NCI-H345 treated with DMSO at 0.1 percent for 48 hours (cell line): ENCODE measurements around the gene GPR108.
"Not testable (repeated sequence)": the region's sequence is repeated elsewhere in the genome, so short reads cannot be mapped to it uniquely, and the experiment has no call there.

Source experiments
- DNase-seq: peaks from one replicate; lab custom pipeline; 2025; ENCODE audit not compliant: unreplicated experiment; lab: John Stamatoyannopoulos, UW

The GPR108 gene

DNA sequence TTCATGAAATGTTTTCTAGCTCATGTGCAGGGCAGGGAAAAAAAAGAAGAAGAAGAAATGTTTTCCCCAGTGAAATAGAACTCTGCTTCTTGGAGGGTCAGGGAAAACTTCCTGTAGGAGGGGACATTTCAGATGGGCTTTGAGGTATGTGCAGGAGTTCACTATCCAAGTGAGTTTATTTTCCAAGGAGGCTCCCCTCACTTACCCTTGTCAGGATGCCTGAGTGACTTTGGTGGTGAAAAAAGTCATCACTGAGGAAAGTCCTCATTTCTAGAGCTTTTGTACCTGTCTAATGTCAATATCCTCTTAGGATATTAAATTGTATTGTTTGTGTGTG is 16.3 kb downstream of the GPR108 start:
- DNase-seq, result no peak

DNA sequence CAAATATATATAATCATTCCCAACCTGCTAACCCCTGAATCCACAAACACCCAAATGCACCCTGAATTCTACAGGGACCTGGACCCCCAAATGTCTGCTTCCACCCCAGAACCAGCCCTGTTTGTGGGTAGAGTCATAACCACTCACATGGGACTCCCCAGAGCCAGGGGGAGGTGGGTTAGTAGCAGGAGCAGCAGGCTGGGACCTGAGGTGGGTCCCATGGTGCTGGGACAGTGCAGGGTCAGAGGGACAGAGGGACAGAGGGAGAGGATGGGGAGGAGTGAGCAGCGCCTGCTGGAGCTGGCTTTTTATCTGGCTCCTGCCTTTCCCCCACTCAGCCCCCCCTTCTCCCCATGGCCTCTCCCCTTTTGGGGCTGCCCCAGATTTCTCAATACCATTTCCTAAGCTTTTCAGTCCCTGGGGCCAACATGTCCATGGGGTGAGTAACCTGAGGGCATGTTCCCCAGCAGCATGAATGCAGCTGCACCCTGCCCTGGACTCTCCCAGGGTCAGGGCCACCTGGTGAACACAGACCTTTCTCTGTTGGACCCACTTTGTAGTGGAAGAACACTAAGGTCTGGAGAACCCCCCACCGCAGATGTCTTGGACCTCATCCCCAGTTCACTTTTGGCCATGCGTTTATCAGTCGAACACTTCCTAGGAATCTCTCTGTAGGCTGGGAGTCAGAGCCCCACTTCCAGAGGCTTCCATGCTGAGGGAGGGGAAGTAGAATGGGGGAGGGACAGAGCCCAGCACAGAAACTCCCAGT is 16.8 kb downstream of the GPR108 start, which contains the start of gene C3:
Gene C3, minus strand, starts transcription at position 282 of the 769 bp plus-strand sequence. Its CDS starts 61 bp downstream, at position 221.
- DNase-seq, result no peak

DNA sequence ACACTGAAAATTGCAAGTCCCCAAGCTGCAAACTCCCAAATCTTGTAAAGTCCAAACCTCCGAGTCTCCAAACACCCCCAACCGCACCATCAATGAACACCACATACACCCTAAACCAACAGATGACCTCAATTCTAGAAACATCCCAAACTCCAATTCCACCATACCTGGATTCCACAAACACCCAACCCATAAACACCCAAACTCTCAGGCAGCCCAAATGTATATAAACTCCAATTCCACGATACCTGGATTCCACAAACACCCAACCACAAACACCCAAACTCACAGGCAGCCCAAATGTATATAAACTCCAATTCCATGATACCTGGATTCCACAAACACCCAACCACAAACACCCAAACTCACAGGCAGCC is 17.4 kb downstream of the GPR108 start:
- no peak for DNase-seq

DNA sequence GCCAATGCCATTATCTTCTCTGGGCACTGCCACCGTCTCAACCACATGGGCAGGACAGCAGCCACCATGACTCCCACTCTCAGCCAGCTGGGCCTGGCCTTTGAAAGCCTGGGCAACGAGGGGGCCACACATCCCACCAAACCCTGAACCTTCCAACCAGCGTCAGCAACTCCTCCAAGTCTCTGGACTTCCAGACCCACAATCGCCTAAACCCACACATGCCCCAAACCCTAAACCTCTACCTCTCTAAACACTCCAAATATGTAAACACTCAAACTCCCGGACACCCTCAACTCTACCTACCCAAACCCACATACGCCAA is 17.9 kb downstream of the GPR108 start:
- DNase-seq, result no peak

DNA sequence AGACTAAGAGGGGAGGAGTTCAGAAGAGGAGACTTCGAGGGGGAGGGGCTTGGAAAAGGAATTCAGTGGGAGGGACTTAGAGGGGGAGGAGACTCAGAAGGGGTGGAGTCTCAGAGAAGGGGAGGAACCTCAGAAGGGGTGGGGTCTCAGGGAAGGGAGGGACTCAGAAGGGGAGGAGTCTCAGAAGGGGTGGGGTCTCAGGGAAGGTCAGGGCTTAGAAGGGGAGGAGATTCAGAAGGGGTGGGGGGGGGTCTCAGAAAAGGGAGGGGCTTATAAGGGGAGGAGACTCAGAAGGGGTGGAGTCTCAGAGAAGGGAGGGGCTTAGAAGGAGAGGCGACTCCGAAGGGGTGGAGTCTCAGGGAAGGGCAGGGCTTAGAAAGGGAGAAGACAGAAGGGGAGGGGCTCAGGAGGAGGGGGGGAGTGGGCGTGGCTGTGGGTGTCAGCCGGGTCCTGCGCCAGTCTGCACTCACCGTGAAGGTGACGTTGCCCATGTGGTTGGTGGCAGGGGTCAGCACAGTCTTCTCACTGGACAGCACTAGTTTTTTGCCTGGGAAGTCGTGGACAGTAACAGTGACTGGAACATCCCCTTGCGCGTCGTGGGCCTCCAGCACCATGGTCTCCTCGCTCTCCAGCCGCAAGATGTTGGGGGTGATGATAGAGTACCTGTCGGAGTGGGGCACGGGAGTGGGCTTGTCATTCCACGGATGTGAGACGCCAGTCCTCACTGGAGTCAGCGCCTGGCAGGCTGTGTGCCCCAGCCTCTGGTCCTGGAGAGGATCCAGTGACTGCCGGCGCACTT is 18.4 kb downstream of the GPR108 start:
- DNase-seq, result no peak

DNA sequence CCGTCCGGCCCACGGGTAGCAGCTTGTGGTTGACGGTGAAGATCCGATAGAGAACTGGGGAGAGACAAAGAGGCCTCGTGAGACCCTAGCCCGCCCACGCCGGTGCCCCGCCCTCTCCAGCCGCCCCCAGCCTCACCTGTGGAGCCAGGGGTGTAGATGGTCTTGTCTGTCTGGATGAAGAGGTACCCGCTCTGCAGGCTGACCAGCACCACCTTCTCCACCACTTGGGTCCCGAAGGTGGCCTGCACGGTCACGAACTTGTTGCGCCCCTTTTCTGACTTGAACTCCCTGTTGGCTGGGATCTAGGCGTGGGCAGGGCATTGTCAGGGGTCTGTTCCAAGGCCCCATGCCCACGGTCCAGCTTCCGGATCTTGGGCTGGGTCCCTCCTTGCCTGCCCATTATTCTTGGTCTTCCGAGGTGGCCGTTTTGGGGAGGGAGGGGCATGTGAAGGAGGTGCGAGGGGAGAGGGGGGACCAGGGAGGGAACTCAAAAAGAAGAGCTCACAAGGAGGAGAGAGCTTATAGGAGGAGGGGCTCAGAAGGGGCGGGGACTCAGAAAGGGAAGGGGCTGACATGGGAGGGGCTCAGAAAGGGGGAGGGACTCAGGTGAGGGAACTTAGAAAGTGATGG is 19.2 kb downstream of the GPR108 start:
- no peak for DNase-seq

DNA sequence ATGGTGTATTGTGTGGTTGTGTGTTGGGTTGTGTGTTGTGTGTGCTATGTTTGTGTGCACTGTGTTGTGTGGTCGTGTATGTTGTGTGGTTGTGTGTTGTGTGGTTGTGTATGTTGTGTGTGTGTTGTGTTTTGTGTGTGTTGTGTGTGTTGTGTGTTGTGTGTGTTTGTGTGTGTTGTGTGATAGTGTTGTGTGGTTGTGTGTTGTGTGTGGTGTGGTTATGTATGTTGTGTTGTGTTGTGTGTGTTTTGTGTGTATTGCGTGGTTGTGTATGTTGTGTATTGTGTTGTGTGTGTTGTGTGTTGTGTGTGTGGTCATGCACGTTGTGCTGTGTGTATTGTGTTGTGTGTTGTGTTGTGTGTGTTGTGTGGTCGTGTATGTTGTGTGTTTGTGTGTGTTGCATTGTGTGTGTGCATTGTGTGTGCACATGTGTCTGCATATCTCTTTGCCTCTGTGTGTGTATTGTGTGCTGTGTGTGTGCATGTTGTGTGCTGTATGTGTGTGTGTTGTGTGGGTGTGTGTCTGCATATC is 19.9 kb downstream of the GPR108 start:
- DNase-seq, result no peak

DNA sequence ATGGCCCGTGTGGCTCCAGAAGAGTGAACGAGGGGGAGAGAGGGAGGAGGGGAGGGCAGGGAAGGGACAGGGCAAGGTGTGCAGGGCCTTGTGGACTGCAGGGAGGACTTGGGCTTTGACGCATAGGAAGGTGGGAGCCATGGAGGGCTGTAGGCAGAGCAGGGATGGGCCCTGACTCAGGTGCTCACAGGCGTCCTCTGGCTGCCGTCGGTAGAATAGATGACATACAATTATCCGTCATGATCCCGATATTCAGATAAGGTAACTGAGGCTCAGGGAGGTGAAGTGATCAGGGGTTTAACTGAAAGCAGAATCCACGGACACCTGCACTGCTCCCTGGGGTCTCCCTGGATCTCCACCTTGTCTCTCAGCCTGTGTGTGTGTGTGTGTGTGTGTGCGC is 20.3 kb downstream of the GPR108 start:
- no peak for DNase-seq

DNA sequence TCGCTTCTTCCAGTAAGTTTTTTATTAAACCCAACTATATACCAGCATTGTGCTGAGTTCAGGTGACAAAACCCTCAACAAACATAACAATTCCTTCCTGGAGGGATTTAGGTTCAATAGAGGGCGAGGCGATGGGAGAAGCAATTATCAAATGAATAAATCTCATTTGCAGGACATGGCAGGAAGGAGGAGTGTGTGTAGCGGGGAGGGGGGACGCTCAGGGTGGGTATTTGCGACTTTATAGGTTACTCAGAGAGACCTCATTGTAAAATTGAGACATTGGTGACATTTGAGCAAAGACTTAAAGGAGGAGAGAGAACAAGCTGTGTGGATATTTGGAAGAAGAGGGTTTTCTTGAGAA is 20.8 kb downstream of the GPR108 start:
- no peak for DNase-seq

DNA sequence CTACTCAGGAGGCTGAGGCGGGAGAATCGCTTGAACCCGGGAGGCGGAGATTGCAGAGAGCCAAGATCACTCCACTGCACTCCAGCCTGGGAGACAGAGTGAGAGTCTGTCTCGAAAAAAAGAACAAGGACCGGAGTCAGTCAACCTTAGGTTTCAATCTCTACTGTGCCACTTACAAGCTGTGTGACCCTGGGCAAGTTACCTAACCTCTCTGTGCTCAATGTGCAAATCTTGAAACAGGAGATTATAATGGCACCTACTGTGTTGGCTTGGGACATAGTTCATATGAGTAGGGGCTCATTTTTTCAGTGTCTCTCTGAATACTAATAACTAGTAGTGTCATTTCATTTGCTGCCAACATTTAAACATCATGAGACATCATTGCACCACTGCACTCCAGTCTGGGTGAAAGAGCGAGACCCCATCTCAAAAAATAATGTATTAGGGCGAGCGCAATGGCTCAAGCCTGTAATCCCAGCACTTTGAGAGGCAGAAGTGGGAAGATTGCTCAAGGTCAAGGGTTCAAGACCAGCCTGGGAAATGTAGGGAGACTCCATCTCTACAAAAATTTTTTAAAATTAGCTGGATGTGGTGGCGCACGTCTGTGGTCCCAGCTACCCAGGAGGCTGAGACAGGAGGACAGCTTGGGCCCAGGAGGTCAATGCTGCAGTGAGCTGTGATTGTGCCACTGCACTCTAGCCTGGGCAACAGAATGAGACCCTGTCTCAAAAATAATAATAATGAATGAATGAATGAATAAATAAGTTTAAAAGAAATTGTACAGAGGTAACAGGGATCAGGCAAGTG is 22.4 kb downstream of the GPR108 start:
- no peak for DNase-seq

DNA sequence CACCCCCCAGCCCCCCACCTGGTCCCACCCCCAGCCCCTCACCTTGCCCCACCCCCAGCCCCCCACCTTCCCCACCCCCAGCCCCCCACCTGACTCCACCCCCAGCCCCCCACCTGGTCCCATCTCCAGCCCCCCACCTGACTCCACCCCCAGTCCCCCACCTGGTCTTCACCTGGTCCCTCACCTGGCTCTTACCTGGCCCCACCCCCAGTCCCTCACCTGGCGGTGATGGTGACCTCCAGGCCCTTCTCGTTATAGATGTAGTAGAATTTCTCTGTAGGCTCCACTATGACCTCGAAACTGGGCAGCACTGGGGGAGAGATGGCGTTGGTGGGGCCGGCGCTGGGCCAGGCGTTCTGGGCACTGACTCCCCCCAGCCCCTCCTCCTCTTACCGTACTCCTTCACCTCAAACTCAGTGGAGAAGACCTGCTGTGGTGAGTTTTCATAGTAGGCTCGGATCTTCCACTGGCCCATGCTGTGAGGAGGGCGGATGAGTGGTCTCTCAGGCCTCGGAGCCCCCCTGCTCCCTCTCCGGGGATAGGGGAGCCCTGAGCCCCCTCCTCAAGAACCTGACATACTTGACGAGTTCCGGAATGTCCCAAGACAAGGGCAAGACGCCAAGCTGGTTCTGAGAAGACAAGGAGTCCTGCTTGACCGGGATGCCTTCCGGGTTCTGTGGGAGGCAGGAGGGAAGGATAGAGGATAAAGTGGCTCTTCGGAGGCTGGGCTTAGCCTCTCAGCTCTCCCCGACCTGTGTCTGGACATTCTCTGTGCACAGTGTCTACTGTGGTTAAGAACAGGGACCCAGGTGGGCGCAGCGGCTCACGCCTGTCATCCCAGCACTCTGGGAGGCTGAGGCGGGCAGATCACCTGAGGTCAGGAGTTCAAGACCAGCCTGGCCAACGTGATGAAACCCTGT is 23.3 kb downstream of the GPR108 start:
- DNase-seq, result no peak

DNA sequence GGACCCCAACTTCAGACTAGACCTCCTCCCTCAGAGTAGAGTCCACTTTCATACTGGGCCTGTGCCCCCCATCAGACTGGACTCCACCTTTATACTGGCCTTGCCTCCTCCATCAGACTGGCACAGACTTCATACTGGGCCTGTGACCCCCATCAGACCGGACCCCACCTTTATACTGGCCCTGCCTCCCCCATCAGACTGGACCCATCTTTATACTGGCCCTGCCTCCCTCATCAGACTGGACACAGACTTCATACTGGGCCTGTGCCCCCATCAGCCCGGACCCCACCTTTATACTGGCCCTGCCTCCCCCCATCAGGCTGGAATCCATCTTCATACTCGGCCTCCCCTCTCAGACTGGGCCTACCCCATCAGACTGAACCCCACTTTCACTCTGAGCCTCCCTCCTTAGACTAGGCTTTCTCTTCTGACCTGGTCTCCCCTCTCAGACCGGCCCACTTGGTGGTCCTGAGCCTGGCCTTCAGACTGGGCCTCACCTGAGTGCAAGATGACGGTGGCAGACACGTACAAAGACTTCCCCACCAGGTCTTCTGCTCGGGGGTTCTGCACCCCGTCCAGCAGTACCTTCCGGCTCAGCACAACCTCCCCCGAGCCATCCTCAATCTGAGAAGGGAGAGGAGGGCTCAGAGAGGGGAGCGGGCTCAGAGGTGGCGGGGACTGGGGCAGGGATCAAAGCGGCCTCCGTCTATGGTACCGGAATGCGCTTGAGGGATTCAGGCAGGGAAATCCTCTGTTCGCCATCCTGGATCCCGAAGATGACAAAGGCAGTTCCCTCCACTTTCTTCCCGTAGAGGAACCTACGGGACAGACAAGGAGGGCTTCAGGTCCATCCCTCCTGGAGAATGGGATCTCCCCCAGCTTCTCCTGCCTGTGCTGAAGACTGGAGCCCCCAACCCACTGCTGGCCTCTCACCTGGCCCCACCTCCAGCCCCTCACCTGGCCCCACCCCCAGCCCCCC is 24.4 kb downstream of the GPR108 start:
- no peak for DNase-seq

DNA sequence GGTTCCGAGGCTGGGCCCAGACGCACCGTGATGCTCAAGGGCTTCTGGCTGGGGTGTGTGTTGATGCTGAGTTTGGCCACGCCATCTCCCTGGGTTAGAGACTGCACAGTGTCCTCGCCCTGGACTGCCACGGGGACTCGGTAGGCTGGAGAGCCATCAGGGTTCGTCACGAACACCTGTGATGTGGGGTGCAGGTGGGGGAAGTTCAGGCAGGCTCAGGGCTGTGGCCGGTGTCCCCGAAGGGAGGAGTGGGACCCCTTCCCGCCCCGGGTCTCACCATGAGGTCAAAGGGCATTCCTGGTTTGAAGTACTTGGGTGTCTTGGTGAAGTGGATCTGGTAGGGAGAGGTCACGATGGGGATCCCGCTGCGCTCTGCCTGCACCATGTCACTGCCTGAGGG is 25.1 kb downstream of the GPR108 start:
- DNase-seq, result no peak

DNA sequence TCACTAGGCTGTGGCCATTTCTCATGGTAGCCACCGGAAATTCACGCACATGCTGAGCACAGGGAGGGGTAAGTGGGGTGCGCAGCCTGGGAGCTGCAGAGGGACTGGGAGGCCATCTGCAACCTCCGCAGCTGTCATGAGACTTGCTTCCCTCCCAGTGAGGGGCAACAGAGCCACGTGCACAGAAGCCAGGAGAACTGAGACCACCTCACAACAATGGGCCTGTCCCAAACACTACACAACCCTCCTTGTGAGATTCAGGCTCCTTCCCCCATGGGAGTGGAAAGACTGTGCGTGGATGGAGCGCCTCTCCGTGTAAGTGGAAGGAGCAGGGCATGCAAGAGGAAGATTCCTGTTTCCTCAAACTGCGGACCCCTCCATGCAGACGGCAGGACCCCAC is 25.8 kb downstream of the GPR108 start:
- DNase-seq, result no peak

DNA sequence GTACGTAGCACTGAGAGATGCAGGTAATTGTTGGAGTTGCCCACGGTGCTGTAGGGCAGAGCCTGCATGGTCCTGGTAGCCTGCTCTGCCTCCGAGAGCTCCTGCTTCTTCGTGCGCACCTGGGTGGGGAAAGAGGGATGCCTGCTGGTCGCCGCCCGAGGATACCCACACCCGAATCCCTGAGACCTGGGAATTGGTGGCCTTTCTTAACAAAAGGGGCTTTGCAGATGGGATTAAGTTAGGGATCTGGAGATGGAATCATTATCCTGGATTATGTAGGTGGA is 26.4 kb downstream of the GPR108 start:
- DNase-seq, result no peak

DNA sequence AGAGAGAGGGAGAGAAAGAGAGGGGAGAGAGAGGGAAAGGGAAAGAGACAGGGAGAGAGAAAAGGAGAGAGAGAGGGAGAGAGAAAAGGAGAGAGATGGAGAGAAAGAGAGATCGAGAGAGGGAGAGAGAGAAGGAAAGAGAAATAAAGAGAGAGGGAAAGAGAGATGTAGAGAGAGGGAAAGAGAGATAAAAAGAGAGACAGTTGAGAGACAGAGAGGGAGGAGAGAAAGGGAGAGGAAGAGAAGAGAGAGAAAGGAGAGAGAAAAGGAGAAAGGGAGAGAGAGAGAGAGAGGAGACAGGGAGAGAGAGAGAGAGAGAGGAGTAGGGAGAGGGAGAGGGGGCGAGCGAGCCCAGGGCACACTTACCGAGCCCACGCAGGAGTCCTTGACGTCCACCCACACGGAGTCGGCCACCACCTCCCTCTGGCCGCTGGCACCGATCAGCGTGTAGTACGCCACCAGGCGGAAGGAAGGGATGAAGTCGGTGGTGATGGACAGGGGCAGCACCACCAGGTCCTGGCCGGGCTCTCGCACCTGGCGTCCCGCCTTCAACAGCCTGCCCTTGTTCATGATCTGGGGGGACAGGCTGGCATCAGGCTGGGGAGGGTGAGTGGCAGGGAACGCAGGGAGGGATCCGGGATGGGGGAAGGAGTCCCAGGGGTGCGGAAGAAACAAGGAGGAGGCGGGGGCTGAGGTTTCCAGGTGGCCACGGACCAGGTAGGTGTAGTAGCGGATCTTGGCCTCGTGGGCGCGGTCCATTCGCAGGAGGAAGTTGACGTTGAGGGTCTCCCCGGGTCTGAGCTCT is 26.9 kb downstream of the GPR108 start:
- no peak for DNase-seq

DNA sequence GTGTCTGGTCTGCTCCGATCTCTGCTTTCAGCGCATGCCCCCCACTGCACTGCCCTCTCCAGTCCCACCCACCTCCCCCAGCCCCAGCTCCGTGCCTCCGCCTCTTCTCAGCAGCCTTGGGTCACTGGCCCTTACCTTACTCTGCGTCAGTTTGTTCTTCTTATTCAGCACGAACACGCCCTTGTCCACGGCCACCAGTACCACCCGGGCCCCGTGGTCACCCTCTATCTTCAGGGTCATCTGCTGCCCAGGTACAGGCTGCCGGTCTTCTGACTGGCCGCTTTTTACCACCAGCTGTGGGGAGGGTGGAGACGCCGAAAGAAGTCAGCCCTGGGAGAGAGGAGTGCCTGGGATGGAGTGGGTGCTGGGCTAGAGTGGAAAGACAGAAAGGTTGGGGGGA is 27.8 kb downstream of the GPR108 start:
- no peak for DNase-seq

DNA sequence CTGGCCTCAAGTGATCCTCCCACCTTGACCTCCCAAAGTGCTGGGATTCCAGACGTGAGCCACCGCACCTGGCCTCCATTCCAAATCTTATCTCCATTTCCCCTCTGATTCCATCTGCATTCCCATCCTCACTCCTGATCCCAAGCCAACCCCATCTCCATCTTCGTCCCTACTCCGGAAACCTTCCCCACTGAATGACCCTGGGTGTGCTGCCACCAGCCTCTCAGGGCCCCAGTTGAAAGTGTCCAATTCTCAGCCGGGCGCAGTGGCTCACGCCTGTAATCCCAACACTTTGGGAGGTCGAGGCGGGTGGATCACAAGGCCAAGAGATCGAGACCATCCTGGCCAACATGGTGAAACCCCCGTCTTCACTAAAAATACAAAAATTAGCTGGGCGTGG is 28.5 kb downstream of the GPR108 start:
- not testable (repeated sequence) for DNase-seq
